Myocyte (in vitro differentiated cells): ENCODE measurements around the gene DAAM2. TPM values are rescaled to one million over a fixed set of nuclear protein-coding genes. Genes with fewer than 3 reads are reported as not detected.

Experiments
- DNase-seq: peaks from one replicate; pipeline ENCODE4 v3.0.0-alpha.2; 2012; ENCODE audit warnings: low read depth
- total RNA-seq: library from RNA; depleted of rRNA; stranded (reverse); fragments of >200 nt; gene quantifications from 2 replicates; pipeline ENCODE4 v1.2.3, GENCODE V29; 2014

Gene DAAM2
- total RNA-seq, 1 donor from 2014 or later, result 20.1 TPM

DNA sequence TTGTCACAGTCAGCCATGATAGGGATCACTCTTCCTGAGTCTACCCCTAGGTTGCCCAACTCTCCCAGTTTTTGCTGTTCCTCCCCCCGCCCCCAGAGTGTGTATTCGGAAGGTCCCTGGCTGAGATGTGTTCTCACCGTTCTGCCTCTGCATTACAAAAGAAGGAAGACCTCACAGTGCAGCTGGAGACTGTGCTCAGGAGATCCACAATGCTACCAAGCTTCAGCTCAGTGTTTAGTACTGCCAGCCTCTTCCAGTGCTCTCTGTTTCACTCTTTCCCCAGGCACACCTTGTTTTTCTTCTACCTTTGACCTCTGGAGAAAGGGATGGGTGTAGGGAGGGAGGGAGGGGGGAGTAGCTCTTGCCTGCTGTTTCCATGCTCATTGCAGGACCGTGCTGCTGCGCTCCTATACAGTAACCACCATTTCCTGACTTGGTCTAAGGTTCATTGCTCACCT is 155.5 kb downstream of the DAAM2 start:
- DNase-seq, result no peak

DNA sequence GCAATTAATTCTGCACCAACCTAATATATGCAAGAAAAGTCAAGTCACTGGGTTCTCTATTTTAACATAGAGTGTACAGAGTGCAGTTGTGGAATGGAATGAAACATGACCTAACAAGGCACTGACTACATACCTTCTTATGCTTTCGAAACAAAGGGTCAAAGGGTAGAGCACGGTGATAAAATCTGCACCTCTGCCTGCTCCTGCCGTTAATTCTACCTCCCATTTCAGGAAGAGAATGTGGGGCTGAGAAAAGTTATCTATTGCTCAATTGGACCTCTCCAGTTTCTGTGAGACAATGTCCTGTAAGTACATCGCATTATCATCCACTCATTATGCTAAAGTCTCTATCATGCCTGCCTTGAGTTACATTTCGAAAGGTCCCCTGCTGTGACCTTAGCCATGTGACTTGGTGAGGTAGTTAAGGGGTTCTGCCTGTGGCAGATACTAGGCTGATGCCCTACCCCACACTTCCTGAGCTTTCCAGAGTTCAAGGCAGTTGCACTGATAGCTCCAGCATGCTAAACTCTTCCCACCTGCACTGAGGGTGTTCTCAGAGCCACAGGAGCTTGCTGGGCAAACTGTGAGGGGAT is 156.1 kb downstream of the DAAM2 start:
- no peak for DNase-seq

- DNase-seq, result no peak
These were observed 158.0 kb downstream of the DAAM2 start for GRCh38 chr6:39950125-39950720.

GRCh38 chr6:39951191-39951590 is 159.0 kb downstream of the DAAM2 start:
- DNase-seq, result peak; percentile 68

DNA sequence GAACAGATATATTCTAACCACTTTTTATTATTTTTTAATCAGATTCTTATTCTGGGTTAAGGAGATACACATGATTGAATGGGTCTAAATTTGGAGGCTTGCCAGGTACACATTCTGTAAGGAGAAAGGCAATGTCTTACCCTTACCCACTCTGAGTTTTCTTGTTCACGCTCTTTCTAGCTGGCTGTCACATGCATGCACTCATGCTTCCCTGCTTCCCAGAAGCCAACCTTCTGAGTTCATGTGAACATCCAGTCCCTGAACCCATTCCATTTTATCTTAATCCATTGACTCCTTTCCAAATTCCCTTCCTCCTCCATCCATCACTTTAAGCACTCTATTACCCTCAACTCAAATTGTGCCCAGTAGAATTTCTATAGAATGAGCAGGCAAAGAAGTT is 159.5 kb downstream of the DAAM2 start:
- DNase-seq, result no peak

DNA sequence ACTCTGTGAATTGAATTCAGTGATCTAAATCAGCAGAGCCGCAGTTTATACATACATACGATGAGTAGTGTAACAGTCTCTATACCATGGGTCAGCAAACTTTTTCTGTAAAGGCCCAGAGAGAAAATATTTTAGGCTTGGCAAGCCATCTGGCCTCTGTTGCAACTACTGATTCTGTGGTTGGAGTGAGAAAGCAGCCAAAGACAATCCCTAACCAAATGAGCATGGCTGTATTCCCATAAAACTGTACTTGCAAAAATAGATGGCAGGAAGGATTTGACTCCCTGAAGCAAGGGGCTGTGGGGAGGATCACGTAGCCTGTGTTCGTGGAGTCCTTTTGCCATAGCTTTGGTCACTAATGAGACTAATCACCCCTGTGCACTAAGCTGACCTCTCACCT is 160.0 kb downstream of the DAAM2 start:
- peak; percentile 63 for DNase-seq

DNA sequence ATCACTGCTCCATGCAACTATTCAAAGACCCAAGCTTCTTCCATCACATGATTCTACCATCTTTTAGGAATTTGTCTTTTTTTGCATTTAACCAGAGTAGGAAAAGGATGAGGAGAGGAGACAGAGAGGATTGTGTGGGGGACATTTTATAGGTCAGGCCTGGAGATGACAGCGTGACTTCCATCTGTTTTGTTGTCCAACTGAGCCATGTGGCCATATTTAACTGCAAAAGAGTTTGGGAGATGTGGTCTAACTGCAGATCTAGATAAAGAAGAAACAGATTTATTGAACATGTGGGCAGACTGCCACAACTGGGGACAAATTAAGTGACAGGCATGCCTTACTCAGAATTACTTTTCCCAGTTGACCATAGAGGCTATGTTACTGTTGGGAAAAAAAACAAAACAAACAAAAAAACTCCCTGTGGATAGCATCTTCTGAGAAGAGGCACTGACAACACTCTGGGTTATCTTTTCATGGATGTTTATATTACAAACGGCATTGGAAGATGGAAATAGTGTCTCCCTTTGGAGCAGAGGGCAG is 161.0 kb downstream of the DAAM2 start:
- DNase-seq, result no peak

Other genes starting within 250 kb of the DAAM2 start
- gene KIF6, start 67.0 kb upstream of the DAAM2 start, total RNA-seq, result not detected in 2 replicates
- 12.8 and 14.6 TPM in 2 replicates for gene MOCS1, start 142.1 kb downstream of the DAAM2 start, total RNA-seq